Astrocyte (in vitro differentiated cells and primary cell): ENCODE measurements around the gene ATAT1. TPM values are rescaled to one million over a fixed set of nuclear protein-coding genes. Genes with fewer than 3 reads are reported as not detected.
A peak's percentile ranks its signal among the peaks of the same experiment; 100 is the strongest.

Experiments used
- DNase-seq: peaks from one replicate; pipeline ENCODE4 v3.0.0-alpha.2; 2010; ENCODE audit warnings: low read depth
- FAIRE-seq: peaks from 2 replicates; lab custom pipeline; 2011; peaks lifted over from hg19 to GRCh38; lab: Jason Lieb, UNC
- H2AFZ ChIP-seq: 2 replicates; pipeline ENCODE4 v1.6.0; 2012; ENCODE audit warnings: low read depth, low read length, inconsistent platforms
- H3K27ac ChIP-seq: 2 replicates; pipeline ENCODE4 v1.5.1; 2011; ENCODE audit warnings: low read depth, low read length, inconsistent platforms
- H3K27me3 ChIP-seq: 2 replicates; pipeline ENCODE4 v1.6.0; 2011; ENCODE audit warnings: low read length, inconsistent platforms; ENCODE audit not compliant: insufficient read depth
- H3K36me3 ChIP-seq: 2 replicates; pipeline ENCODE4 v1.5.1; 2011; ENCODE audit warnings: low read length, inconsistent platforms; ENCODE audit not compliant: insufficient read depth
- H3K4me1 ChIP-seq: 2 replicates; pipeline ENCODE4 v1.5.1; 2011; ENCODE audit warnings: low read length, inconsistent platforms; ENCODE audit not compliant: insufficient read depth
- H3K4me2 ChIP-seq: 2 replicates; pipeline ENCODE4 v1.6.0; 2012; ENCODE audit warnings: low read length, inconsistent platforms
- H3K4me3 ChIP-seq: 2 replicates; pipeline ENCODE4 v1.5.1; 2011; ENCODE audit warnings: low read depth, mild to moderate bottlenecking, low read length, inconsistent platforms; ENCODE audit not compliant: insufficient read depth
- H3K79me2 ChIP-seq: 2 replicates; pipeline ENCODE4 v1.6.0; 2012; ENCODE audit warnings: mild to moderate bottlenecking, low read length, inconsistent platforms; ENCODE audit not compliant: insufficient read depth
- H3K9ac ChIP-seq: 2 replicates; pipeline ENCODE4 v1.6.0; 2012; ENCODE audit warnings: mild to moderate bottlenecking, low read length, inconsistent platforms
- H3K9me3 ChIP-seq: 2 replicates; pipeline ENCODE4 v1.5.1; 2012; ENCODE audit warnings: low read depth, mild to moderate bottlenecking, low read length, inconsistent platforms; ENCODE audit not compliant: insufficient read depth
- H4K20me1 ChIP-seq: 2 replicates; pipeline ENCODE4 v1.6.0; 2012; ENCODE audit warnings: low read length, inconsistent platforms; ENCODE audit not compliant: insufficient read depth
- H3K27ac Mint-ChIP-seq: one replicate; pipeline ENCODE4 v1.8.0; 2021; ENCODE audit warnings: mild to moderate bottlenecking, mixed read lengths; ENCODE audit not compliant: unreplicated experiment
- H3K27me3 Mint-ChIP-seq: one replicate; pipeline ENCODE4 v1.8.0; 2021; ENCODE audit warnings: low read depth, mixed read lengths; ENCODE audit not compliant: unreplicated experiment
- H3K36me3 Mint-ChIP-seq: one replicate; pipeline ENCODE4 v1.8.0; 2021; ENCODE audit warnings: low read depth, mixed read lengths; ENCODE audit not compliant: unreplicated experiment
- H3K4me1 Mint-ChIP-seq: one replicate; pipeline ENCODE4 v1.8.0; 2021; ENCODE audit warnings: low read depth, mixed read lengths; ENCODE audit not compliant: unreplicated experiment
- H3K4me3 Mint-ChIP-seq: one replicate; pipeline ENCODE4 v1.8.0; 2021; ENCODE audit warnings: mild to moderate bottlenecking, moderate library complexity, mixed read lengths; ENCODE audit not compliant: unreplicated experiment
- H3K9me3 Mint-ChIP-seq: one replicate; pipeline ENCODE4 v1.8.0; 2021; ENCODE audit warnings: mild to moderate bottlenecking, mixed read lengths; ENCODE audit not compliant: unreplicated experiment
- CTCF ChIP-seq: IDR thresholded peaks from 2 replicates; pipeline ENCODE4 v1.5.1; 2011; ENCODE audit warnings: low read depth, mild to moderate bottlenecking, inconsistent platforms, low read length, moderate library complexity; ENCODE audit not compliant: insufficient read depth
- EZH2 ChIP-seq: IDR thresholded peaks from 2 replicates; pipeline ENCODE4 v1.6.1; 2012; ENCODE audit warnings: mild to moderate bottlenecking, low read length, inconsistent platforms; ENCODE audit not compliant: insufficient read depth
- total RNA-seq: library from RNA; stranded (reverse); gene quantifications from 2 replicates; pipeline ENCODE4 v1.2.1, GENCODE V29; 2021

ATAT1 gene
- total RNA-seq, 1 donor from 2014 or later, result 16.6 TPM

GRCh38 chr6:30654798-30655742 lies 28.4 kb downstream of the ATAT1 start:
- no peak for DNase-seq
- Mint-ChIP-seq H3K27ac (peak overlapping the region; percentile 68), H3K9me3 (no peaks in the 10 kb centered on the region), H3K4me3 (peak overlapping the region; percentile 64), H3K27me3 (no peaks in the 10 kb centered on the region), H3K4me1 (peaks cover 33% of the 10 kb centered on the region), H3K36me3 (peaks cover 36% of the 10 kb centered on the region)
- peaks cover 50% of the 10 kb centered on the region for H3K36me3 ChIP-seq
- no peaks in the 10 kb centered on the region for H3K79me2 ChIP-seq
- no peak overlapping the region for H3K4me2 ChIP-seq
- H3K27ac ChIP-seq, result peak overlapping the region; percentile 40
- no peak for FAIRE-seq
- peaks cover 14% of the 10 kb centered on the region for H3K4me1 ChIP-seq
- H3K27me3 ChIP-seq, result no peaks in the 10 kb centered on the region
- TF ChIP-seq EZH2 (no peak), CTCF (no peak)
- no peak overlapping the region for H2AFZ ChIP-seq
- H3K9me3 ChIP-seq, result no peaks in the 10 kb centered on the region
- no peak overlapping the region for H3K4me3 ChIP-seq
- H4K20me1 ChIP-seq, result peaks cover 5% of the 10 kb centered on the region
- no peak overlapping the region for H3K9ac ChIP-seq

- Histone ChIP-seq H3K9me3 (no peaks in the 10 kb centered on the region), H3K79me2 (no peaks in the 10 kb centered on the region), H3K27me3 (no peaks in the 10 kb centered on the region), H3K4me1 (peaks cover 14% of the 10 kb centered on the region), H4K20me1 (peaks cover 5% of the 10 kb centered on the region), H3K4me3 (no peak overlapping the region), H3K36me3 (peaks cover 50% of the 10 kb centered on the region), H3K4me2 (no peak overlapping the region), H2AFZ (no peak overlapping the region), H3K27ac (peak overlapping the region; percentile 40), H3K9ac (no peak overlapping the region)
- FAIRE-seq (no peak), DNase-seq (no peak)
- no peak for TF ChIP-seq CTCF
- no peak for TF ChIP-seq EZH2
- H3K27me3 Mint-ChIP-seq, result no peaks in the 10 kb centered on the region
- peaks cover 38% of the 10 kb centered on the region for H3K36me3 Mint-ChIP-seq
- peaks cover 33% of the 10 kb centered on the region for H3K4me1 Mint-ChIP-seq
- peak overlapping the region; percentile 64 for H3K4me3 Mint-ChIP-seq
- H3K9me3 Mint-ChIP-seq, result no peaks in the 10 kb centered on the region
- H3K27ac Mint-ChIP-seq, result peak overlapping the region; percentile 20
These were observed 29.0 kb downstream of the ATAT1 start for GRCh38 chr6:30655743-30656094.

DNA sequence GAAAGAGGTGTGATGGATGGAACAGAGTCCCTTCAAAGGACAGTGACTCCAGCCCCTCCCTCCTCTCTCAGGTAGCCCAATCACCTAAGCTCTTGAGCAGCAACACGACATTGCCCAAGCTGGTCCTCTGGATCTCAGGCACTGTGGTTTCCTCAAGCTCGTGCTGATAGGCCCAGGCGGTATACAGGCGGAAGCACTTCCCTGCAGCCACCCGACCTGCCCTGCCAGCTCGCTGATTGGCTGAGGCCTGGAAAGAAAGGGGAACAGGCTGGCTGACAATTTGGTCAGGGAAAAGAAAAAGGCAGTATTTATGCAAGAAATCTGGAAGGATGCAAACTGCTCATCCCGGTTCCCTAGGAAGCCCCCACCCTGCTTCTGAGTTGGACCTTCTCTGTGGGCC lies 29.8 kb downstream of the ATAT1 start:
- Histone ChIP-seq H3K9ac (no peak overlapping the region), H3K79me2 (no peaks in the 10 kb centered on the region), H4K20me1 (peaks cover 5% of the 10 kb centered on the region), H3K4me2 (no peak overlapping the region), H3K4me1 (peaks cover 14% of the 10 kb centered on the region), H3K27ac (peak overlapping the region; percentile 5), H3K4me3 (no peak overlapping the region), H2AFZ (no peak overlapping the region), H3K36me3 (peaks cover 52% of the 10 kb centered on the region), H3K9me3 (no peaks in the 10 kb centered on the region), H3K27me3 (no peaks in the 10 kb centered on the region)
- H3K9me3 Mint-ChIP-seq, result no peaks in the 10 kb centered on the region
- FAIRE-seq, result no peak
- no peak overlapping the region for H3K4me3 Mint-ChIP-seq
- H3K4me1 Mint-ChIP-seq, result peaks cover 33% of the 10 kb centered on the region
- H3K27me3 Mint-ChIP-seq, result no peaks in the 10 kb centered on the region
- TF ChIP-seq EZH2 (no peak), CTCF (no peak)
- peak overlapping the region; percentile 18 for H3K27ac Mint-ChIP-seq
- DNase-seq, result no peak
- H3K36me3 Mint-ChIP-seq, result peaks cover 34% of the 10 kb centered on the region
